Stomach (tissue), 4 donors: ENCODE results near the gene PPID.

Experiments used
- EP300 ChIP-seq: sonication (generic); formaldehyde crosslinking; IDR thresholded peaks from one replicate; pipeline ENCODE4 v1.6.1; 2017; ENCODE audit warnings: antibody characterized with exemption
- POLR2A ChIP-seq, 4 donors: fragments of 450-650 bp; IDR thresholded peaks; one replicate each; pipeline ENCODE4 v1.6.1; 2016; ENCODE audit warnings: antibody characterized with exemption in 4 of 4, control low read depth in 2 of 4, mild to moderate bottlenecking in 1 of 4, moderate library complexity in 1 of 4
- TF ChIP-seq, protein P1 (sequence below), 7 experiments: fragments of 450-650 bp in 4 of 7; fragments of 200-600 bp in 3 of 7; sonication (generic) in 3 of 7; IDR thresholded peaks; one replicate each; pipeline ENCODE4 v1.5.1; 2016 to 2019; ENCODE audit warnings: antibody characterized with exemption in 7 of 7, control low read depth in 2 of 7, mild to moderate bottlenecking in 1 of 7

DNA sequence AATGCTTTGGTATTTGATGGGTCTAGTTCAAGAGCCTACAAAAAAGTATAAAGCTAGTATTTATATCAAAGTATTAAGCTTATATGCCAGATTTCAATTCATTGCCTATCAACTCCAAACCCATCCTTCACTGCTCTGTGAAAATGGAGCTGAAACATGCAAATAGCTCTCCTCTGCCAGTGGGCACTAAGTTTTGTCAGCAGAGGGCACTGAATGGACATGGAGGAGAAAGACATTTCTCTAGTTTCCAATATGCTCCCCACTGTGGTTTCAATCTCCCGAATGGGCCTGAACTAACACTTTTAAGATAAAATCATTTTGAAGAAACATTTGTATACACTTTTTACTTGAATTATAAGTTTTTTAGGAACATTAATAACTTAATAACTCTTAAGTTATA lies 12.4 kb downstream of the PPID start:
- TF ChIP-seq POLR2A (IDR thresholded peaks at IDR 0.05) = no peak
- TF ChIP-seq, protein P1, sequence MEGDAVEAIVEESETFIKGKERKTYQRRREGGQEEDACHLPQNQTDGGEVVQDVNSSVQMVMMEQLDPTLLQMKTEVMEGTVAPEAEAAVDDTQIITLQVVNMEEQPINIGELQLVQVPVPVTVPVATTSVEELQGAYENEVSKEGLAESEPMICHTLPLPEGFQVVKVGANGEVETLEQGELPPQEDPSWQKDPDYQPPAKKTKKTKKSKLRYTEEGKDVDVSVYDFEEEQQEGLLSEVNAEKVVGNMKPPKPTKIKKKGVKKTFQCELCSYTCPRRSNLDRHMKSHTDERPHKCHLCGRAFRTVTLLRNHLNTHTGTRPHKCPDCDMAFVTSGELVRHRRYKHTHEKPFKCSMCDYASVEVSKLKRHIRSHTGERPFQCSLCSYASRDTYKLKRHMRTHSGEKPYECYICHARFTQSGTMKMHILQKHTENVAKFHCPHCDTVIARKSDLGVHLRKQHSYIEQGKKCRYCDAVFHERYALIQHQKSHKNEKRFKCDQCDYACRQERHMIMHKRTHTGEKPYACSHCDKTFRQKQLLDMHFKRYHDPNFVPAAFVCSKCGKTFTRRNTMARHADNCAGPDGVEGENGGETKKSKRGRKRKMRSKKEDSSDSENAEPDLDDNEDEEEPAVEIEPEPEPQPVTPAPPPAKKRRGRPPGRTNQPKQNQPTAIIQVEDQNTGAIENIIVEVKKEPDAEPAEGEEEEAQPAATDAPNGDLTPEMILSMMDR (IDR thresholded peaks at IDR 0.05) = no peak
- TF ChIP-seq EP300 = no peak
